Measurements from ENCODE around the gene BLOC1S3.

GRCh38 chr19:45205810-45206209 lies 27.2 kb downstream of the BLOC1S3 start:
- TF ChIP-seq CTCF (IDR thresholded peaks at IDR 0.05; ENCODE audit: low read depth, low read length) (no peak), EZH2phosphoT487 (IDR thresholded peaks at IDR 0.05; ENCODE audit: low read depth) (no peak)

Measured in OCI-LY3 (cell line).